Endothelial cell of umbilical vein (primary cell): ENCODE results near the gene ABCA3. TPM values are rescaled to one million over a fixed set of nuclear protein-coding genes. Genes with fewer than 3 reads are reported as not detected.

Source experiments
- BruUV-seq: library from RNA; stranded (reverse); fragments of 400-500 nt; replicated peaks from 2 replicates; lab custom pipeline; 2021; lab: Mats Ljungman, UMichigan
- CTCF ChIA-PET: fragments of 300-600, 350-600 bp; sonication (Branson Sonifier 250); formaldehyde crosslinking; loops from one replicate; lab custom pipeline; 2021; ENCODE audit warnings: antibody characterized with exemption, inconsistent platforms; lab: Charles Lee
- POLR2A ChIA-PET: fragments of 300-600, 350-600 bp; sonication (Branson Sonifier 250); formaldehyde crosslinking; loops from one replicate; lab custom pipeline; 2021; ENCODE audit warnings: antibody characterized with exemption, inconsistent platforms; lab: Charles Lee
- DNase-seq: peaks from one replicate; pipeline ENCODE4 v3.0.0-alpha.2; 2011; ENCODE audit warnings: low read depth, low spot score
- FAIRE-seq: peaks from 2 replicates; lab custom pipeline; 2011; peaks lifted over from hg19 to GRCh38; lab: Jason Lieb, UNC
- H2AFZ ChIP-seq: 2 replicates; pipeline ENCODE4 v1.6.0; 2012; ENCODE audit warnings: low read depth, low read length, control low read depth, inconsistent platforms
- H3K27ac ChIP-seq: 2 replicates; pipeline ENCODE4 v1.5.1; 2011; ENCODE audit warnings: low read depth, mild to moderate bottlenecking, control low read depth, low read length, moderate library complexity; ENCODE audit not compliant: insufficient read depth
- H3K27me3 ChIP-seq, 2 experiments: 2 replicates each; pipeline versions ENCODE4 v1.6.0 to v1.6.1; 2011; ENCODE audit warnings: low read length in 2 of 2, mixed read lengths in 1 of 2; ENCODE audit not compliant: control insufficient read depth in 2 of 2, insufficient read depth in 2 of 2
- H3K36me3 ChIP-seq, 2 experiments: 2 replicates in 1 of 2; 3 replicates in 1 of 2; pipeline ENCODE4 v1.5.1; 2011; ENCODE audit warnings: low read length in 2 of 2, mild to moderate bottlenecking in 1 of 2, moderate library complexity in 1 of 2; ENCODE audit not compliant: control insufficient read depth in 2 of 2, insufficient read depth in 2 of 2; ENCODE audit errors: extremely low read depth in 1 of 2
- H3K4me1 ChIP-seq: 3 replicates; pipeline ENCODE4 v1.5.1; 2011; ENCODE audit warnings: mild to moderate bottlenecking, low read length; ENCODE audit not compliant: control insufficient read depth, insufficient read depth; ENCODE audit errors: extremely low read depth
- H3K4me2 ChIP-seq: 2 replicates; pipeline ENCODE4 v1.6.1; 2011; ENCODE audit warnings: low read length, control low read depth, mixed read lengths; ENCODE audit not compliant: insufficient read depth
- H3K4me3 ChIP-seq, 3 experiments: fragments of 200-600 bp in 1 of 3; sonication (generic), shearing (Covaris generic) in 1 of 3; replicated peaks in 1 of 3; 2 replicates each; pipeline ENCODE4 v1.5.1; 2011 to 2016; ENCODE audit warnings: control low read depth in 3 of 3, low read length in 3 of 3, mild to moderate bottlenecking in 2 of 3, inconsistent platforms in 1 of 3, low read depth in 1 of 3, moderate library complexity in 1 of 3; ENCODE audit not compliant: insufficient read depth in 1 of 3
- H3K79me2 ChIP-seq: 2 replicates; pipeline ENCODE4 v1.6.0; 2012; ENCODE audit warnings: low read length, inconsistent platforms; ENCODE audit not compliant: control insufficient read depth, insufficient read depth
- H3K9ac ChIP-seq: replicated peaks from 2 replicates; pipeline ENCODE3; 2011; ENCODE audit warnings: low read length, control low read depth; ENCODE audit not compliant: insufficient read depth; ENCODE audit errors: extremely low read depth
- H3K9me1 ChIP-seq: replicated peaks from 3 replicates; pipeline ENCODE4 v1.6.0; 2011; ENCODE audit warnings: mild to moderate bottlenecking, low read length; ENCODE audit not compliant: control insufficient read depth, insufficient read depth; ENCODE audit errors: extremely low read depth
- H3K9me3 ChIP-seq: replicated peaks from 2 replicates; pipeline ENCODE4 v1.5.1; 2012; ENCODE audit warnings: low read length, inconsistent platforms; ENCODE audit not compliant: control insufficient read depth, insufficient read depth
- H4K20me1 ChIP-seq: replicated peaks from 2 replicates; pipeline ENCODE3; 2011; ENCODE audit warnings: mild to moderate bottlenecking, low read length; ENCODE audit not compliant: control insufficient read depth, insufficient read depth; ENCODE audit errors: extremely low read depth
- CTCF ChIP-seq, 2 donors: IDR thresholded peaks; 1 replicate in 1 of 2; 2 replicates in 1 of 2; pipeline ENCODE4 v1.5.1; 2011; ENCODE audit warnings: low read length in 2 of 2, mild to moderate bottlenecking in 2 of 2, moderate library complexity in 2 of 2, control low read depth in 1 of 2, inconsistent platforms in 1 of 2, low read depth in 1 of 2; ENCODE audit not compliant: insufficient read depth in 1 of 2; ENCODE audit errors: extremely low read depth in 1 of 2
- EZH2 ChIP-seq: IDR thresholded peaks from 2 replicates; pipeline ENCODE4 v1.6.1; 2012; ENCODE audit warnings: borderline replicate concordance, low read depth, mild to moderate bottlenecking, moderate library complexity, low read length, inconsistent platforms; ENCODE audit not compliant: severe bottlenecking
- FOS ChIP-seq: IDR thresholded peaks from 2 replicates; pipeline ENCODE4 v1.6.1; 2011; ENCODE audit warnings: mild to moderate bottlenecking, low read length, moderate library complexity, borderline replicate concordance; ENCODE audit not compliant: insufficient read depth
- GATA2 ChIP-seq: IDR thresholded peaks from 2 replicates; pipeline ENCODE4 v1.7.0; 2011; ENCODE audit warnings: low read depth, mild to moderate bottlenecking, moderate library complexity, mixed read lengths, low read length; ENCODE audit not compliant: insufficient read length, insufficient read depth
- JUN ChIP-seq: IDR thresholded peaks from 2 replicates; pipeline ENCODE4 v1.6.1; 2011; ENCODE audit warnings: borderline replicate concordance, low read depth; ENCODE audit not compliant: insufficient read length, insufficient read depth
- MAX ChIP-seq: IDR thresholded peaks from 2 replicates; pipeline ENCODE4 v1.6.1; 2011; ENCODE audit not compliant: insufficient read depth, insufficient read length
- MYC ChIP-seq: IDR thresholded peaks from one replicate; pipeline ENCODE4 v1.6.1; 2011; ENCODE audit warnings: mild to moderate bottlenecking, low read depth, low read length
- POLR2A ChIP-seq: IDR thresholded peaks from 2 replicates; pipeline ENCODE4 v1.6.1; 2012; ENCODE audit warnings: low read depth, mild to moderate bottlenecking, control low read depth, low read length
- POLR2AphosphoS5 ChIP-seq: IDR thresholded peaks from 2 replicates; pipeline ENCODE4 v1.6.1; 2012; ENCODE audit warnings: low read depth, mild to moderate bottlenecking, control low read depth, low read length, moderate library complexity; ENCODE audit not compliant: insufficient read depth
- dilution Hi-C: fragments of 300-500 bp; cut with MboI; formaldehyde crosslinking; loops from one replicate; pipeline ENCODE4 v1.15.0; 2019; ENCODE audit warnings: low sequenced_read_pairs; ENCODE audit not compliant: extremely low pct_ligation_motif_present
- intact Hi-C: fragments of 100-400 bp; cut with micrococcal nuclease; formaldehyde crosslinking; loops from one replicate; pipeline ENCODE4 v1.10.0; 2022
- polyA plus RNA-seq, 4 experiments: library from polyadenylated mRNA; depleted of rRNA in 3 of 4; stranded (reverse) in 3 of 4; unstranded in 1 of 4; fragments of >200 nt; gene quantifications; 2 replicates each; pipeline versions ENCODE4 v1.2.1 to v1.2.3, GENCODE V29; 2011 to 2012; ENCODE audit warnings: missing spikeins in 1 of 4
- total RNA-seq: library from RNA; stranded (reverse); gene quantifications from 2 replicates; pipeline ENCODE4 v1.2.3, GENCODE V29; 2021

The ABCA3 gene
- total and polyA plus RNA-seq, 2 donors (not counting 3 experiments of a cell fraction or from before 2014, with no cell fraction given): 13.5 to 36.0 TPM

GRCh38 chr16:2229632-2230250, 110.8 kb downstream of the ABCA3 start:
- H3K4me1 ChIP-seq: no peaks in the 10 kb centered on the region
- no peaks in the 10 kb centered on the region for H4K20me1 ChIP-seq
- H3K27ac ChIP-seq: no peak overlapping the region
- dilution Hi-C loops (no loop called here), intact Hi-C loops (no loop called here)
- no TSS peak for BruUV-seq
- no peak overlapping the region for H3K4me2 ChIP-seq
- no peak overlapping the region for H3K4me3 ChIP-seq
- peaks cover 24% of the 10 kb centered on the region for H3K79me2 ChIP-seq
- no peaks in the 10 kb centered on the region for H3K9me1 ChIP-seq
- H3K36me3 ChIP-seq: peaks cover 9 to 44% of the 10 kb centered on the region in 2 experiments
- DNase-seq (no peak), FAIRE-seq (no peak)
- POLR2A ChIA-PET: no interaction called here
- no peaks in the 10 kb centered on the region for H3K27me3 ChIP-seq
- H3K9ac ChIP-seq: no peak overlapping the region
- TF ChIP-seq POLR2A (no peak), MAX (no peak), GATA2 (no peak), POLR2AphosphoS5 (no peak), CTCF (IDR thresholded peaks at IDR 0.05; ENCODE audit: extremely low read depth in 1 of 2, insufficient read depth in 1 of 2, low read depth in 1 of 2, low read length in 2 of 2) (no peak), JUN (no peak), FOS (no peak), MYC (no peak), EZH2 (no peak)
- no peak overlapping the region for H2AFZ ChIP-seq
- CTCF ChIA-PET: no interaction called here
- H3K9me3 ChIP-seq: no peaks in the 10 kb centered on the region
